ENCODE results near the gene TMEM81.

The TMEM81 gene, protein sequence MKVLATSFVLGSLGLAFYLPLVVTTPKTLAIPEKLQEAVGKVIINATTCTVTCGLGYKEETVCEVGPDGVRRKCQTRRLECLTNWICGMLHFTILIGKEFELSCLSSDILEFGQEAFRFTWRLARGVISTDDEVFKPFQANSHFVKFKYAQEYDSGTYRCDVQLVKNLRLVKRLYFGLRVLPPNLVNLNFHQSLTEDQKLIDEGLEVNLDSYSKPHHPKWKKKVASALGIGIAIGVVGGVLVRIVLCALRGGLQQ

DNA sequence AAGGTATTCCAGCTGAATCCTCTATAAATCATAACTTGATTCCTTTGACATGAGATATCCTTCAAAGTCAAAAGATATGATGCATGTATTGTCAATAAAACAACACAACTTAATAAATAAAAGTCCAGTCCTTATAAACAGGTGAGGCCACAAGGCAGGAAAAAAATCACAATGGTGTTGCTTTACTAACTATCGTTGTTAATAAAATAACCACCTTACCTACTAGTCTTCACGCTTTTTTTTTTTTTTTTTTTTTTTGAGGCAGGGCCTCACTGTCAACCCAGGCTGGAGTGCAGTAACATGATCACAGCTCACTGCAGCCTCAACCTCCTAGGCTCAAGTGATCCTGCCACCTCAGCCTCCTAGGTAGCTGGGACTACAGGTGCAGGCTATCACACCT is at the start of gene TMEM81:
Gene TMEM81, minus strand, starts transcription at position 101 of the 400 bp plus-strand sequence. CDS start 140 bp downstream, outside the sequence.
- DNase-seq = no peak

- no peak for DNase-seq
Observed at GRCh38 chr1:205133287-205133686, 49.0 kb upstream of the TMEM81 start.

GRCh38 chr1:205129447-205130029 is 45.3 kb upstream of the TMEM81 start:
- no peak for DNase-seq

GRCh38 chr1:205128050-205128449 is 43.8 kb upstream of the TMEM81 start:
- no peak for DNase-seq

DNA sequence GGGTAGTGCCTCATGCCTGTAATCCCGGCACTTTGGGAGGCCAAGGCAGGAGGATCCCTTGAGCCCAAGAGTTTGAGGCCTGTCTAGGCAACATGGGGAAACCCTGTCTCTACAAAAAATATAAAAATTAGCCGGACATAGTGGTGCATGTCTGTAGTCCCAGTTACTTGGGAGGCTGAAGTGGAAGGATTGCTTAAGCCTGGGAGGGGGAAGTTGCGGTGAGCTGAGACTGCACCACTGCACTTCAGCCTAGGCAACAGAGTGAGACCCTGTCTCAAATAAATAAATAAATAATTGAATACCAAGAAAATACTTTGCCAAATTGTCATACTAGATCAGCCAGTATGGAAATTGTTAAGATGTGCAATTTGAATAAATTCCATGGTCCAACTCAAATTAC is 43.4 kb upstream of the TMEM81 start:
- DNase-seq = no peak

DNA sequence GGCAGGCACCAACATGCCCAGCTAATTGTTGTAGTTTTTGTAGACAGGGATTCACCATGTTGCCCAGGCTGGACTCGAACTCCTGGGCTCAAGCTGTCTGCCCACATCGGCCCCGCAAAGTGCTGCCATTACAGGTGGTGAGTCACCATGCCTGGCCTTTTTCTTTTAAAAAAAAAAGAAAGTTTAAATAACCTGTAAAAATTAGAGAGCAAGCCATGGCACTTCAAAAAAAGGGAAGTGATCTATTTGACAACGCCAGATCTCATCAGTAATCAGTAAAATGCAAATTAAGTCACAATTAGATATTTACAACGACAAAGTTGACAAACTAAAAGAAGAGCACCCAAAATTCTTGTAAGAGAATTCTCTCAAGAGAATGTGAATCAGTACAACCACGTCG is 40.5 kb upstream of the TMEM81 start:
- no peak for DNase-seq

DNA sequence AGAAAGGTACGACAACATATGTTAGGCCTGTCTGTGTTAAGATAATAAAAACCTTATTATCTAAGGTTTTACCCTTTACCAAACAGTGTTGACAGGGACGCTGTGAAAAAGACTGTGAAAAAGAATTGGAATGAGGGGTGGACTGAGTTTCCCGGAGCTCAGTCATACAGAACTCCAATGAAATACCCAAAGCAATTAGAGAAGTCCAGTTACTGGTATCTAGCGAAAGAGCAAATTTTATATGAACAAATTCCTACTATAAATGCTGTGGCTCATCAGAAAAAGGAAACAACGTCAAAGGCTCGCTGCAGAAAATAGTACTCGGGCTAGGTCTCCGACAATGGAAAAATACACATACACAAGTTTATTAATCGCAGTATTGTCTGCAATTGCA is 38.2 kb upstream of the TMEM81 start:
- no peak for DNase-seq

DNA sequence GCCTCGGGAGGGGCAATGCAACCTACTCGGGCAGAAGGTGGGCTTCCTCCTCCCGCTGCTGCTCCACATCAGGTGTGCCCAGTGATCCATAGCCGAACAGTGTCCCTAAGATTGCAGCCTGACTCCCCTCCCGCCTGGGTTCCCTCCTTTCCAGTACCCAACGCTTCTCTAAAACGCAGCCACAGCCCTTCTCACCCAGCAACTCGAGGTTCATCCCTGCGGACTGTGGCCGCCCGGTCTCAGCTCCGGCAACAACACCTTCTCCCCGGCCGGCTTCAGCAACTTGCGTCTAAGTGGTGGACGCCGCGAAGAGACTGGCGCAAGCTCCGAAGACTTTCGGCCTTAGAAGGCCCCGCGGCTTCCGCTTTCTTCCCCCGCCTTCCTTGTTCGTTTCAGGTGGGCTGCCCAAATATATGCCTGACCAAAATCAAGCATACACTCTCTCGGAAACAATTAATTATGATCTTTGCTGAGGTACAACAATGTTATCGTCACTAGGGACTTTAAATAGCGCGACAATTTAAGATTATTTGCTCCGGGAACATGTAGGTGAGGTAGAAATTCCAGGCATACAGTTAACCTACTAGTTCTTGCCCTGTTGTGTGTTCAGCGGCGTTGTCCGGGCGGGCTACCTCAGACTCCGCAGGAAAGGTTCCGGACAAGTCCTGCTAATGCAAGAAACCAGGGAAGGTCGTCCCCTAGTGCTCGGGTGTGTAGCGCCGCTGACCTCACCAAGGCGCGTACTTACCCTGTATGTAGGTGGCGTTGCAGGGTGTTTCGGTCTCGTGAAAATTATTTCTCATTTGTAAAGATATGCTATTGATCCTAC is 37.6 kb upstream of the TMEM81 start, which contains the start of gene RBBP5:
Gene RBBP5, minus strand, starts transcription at position 319 of the 829 bp plus-strand sequence. Its CDS starts 105 bp downstream, at position 214.
- peak; percentile 94 for DNase-seq

DNA sequence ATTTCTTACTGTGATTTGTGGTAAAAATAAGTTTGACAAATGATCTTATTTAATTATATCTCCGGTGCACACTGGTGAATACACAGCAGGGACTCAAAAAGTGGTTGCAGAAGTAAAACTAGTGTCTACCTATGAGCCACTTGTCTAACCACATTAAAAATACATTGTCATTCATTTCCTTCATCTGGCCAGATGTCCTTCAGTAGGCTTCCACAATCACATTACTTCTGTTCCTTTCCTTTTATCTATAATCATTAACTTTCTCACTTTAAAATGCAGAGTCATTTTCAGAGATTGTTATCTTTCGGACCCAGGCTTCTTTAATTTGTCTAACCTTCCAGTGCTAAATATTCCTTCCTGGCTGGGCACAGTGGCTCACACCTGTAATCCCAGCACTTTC is 34.5 kb upstream of the TMEM81 start:
- no peak for DNase-seq

DNA sequence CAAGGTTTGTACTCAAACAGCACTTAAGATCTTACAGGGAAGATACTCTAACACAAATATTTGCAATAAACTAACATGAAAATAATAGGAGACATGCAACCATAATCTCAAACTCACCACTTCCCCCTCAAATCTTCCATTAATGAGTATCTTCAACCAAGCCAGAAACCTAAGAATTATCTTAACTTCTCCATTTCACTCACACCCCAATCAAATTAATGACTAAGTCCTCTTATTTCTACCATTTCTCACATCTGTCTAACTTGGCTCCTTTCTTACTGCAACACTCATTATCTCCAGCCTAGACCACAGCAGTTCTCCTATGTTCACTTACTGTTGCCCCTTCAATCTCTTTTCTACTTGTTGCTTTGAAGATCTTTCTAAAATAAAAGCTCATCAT is 27.1 kb upstream of the TMEM81 start:
- no peak for DNase-seq

GRCh38 chr1:205109711-205110110 is 25.5 kb upstream of the TMEM81 start:
- DNase-seq = no peak

DNA sequence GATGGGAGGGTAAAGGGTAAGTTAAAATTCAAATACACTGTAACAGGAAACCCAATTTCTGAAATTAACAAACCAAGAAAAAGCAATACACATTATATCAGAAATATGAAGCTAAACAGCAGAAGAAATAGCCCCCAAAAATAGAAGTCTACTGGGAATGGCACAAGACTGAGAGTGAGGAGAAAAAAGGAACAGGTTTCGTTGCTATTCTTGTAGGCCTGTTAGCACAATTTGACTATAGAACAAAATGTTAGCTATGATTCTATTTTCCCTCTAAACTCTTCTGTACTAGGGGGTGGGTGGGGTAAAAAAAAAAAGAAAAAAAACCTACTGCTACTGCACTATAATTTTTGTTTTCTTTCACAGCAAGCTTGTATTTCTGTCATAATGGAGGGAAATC is 25.0 kb upstream of the TMEM81 start:
- no peak for DNase-seq

- DNase-seq = no peak
Observed at GRCh38 chr1:205108464-205108863, 24.2 kb upstream of the TMEM81 start.

DNA sequence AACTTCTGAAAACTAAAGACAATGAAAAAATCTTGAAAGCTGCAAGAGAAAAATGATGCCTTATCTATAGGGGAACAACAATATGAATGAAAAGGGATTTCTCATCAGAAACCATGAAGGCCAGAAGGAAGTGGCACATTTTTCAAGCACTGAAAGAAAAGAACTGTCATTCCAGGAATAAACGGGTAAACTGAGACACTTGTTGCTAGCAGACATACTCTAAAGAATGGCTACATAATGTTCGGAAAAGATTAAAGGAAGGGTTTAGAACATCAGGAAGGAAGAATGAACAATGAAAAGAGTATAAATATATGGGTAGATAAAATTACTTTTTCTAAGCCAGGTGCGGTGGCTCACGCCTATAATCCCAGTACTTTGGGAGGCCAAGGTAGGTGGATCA is 23.1 kb upstream of the TMEM81 start:
- no peak for DNase-seq

DNA sequence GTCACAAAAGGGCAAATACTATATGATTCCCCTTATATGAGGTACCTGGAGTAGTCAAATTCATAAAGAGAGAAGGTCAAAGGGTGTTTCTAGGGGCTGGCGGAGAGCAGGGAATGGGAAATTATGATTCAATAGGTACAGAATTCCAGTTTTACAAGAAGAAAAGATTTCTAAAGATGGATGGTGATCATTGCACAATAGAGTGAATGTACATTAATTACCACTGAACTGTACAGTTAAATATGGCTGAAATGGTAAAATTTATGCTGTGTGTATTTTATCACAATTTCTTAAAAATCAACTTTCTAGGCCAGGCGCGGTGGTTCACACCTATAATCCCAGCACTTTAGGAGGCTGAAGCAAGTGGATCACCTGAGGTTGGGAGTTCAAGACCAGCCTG is 18.1 kb upstream of the TMEM81 start:
- no peak for DNase-seq

DNA sequence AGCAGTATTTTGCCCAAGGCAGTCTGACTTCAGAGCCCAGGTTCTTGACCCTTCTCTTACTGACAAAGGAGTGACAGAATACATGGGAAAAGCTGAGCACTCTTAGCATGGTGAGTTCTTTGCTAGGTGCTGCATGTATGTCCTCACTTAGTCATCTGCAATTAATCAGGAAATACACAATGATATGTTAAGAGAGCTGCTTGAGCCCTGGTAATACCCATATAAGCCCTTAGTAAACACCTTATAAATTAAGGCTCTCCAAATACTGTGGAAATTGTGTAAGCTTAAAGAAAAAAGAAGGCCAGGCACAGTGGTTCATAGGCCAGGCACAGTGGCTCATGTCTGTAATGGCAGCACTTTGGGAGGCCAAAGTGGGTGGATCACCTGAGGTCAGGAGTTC is 14.0 kb upstream of the TMEM81 start:
- DNase-seq = no peak

DNA sequence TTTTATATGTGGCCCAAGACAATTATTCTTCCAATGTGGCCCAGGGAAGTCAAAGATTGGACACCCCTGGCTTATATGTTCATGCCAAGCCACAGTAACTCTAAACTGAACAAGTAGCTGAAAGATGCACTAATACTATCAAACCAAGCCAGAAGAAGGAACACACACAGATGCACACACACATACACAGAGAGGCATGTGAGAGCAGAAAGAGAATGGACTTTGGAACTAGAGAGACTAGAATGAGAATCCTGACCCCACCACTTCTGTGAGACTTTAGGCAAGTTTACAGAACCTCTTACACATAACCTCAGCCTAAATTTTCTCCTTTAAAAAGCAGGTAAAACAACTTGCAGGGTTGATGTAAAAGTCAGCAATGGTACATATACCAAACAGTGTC is 11.2 kb upstream of the TMEM81 start:
- DNase-seq = no peak

DNA sequence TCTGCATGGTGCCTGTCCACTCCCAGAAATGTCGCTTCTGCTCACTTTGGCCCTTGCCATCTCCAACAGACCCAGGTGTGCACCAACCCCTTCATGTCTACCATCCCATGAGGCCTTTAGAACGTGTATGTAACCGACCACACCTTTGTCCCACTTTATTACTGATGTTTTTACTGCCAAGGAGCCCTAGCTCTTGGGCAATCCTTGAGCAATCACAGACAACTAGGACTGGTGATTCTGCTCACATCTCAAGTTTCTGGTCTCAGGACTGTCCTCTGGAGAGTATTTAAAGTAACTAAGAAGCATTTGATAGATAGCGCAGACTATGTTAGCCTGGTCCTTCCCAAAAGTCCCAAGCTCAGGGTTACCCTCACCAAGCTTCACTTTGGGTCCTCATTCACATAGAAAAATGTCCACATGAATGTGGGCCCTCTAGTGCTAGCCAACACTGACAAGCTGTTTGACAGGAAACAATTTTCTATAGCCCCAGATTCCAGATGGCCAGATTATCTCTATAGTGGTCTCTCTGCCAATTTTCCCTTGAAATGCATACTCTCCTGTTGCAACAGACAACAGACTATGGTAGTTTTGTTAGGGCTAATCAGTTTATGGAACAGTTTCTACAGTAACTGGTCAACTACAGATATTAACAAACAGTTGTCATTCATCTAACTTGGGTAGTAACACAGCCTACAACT is 6.9 kb upstream of the TMEM81 start:
- DNase-seq = no peak

- DNase-seq = no peak
Observed at GRCh38 chr1:205088341-205088740, 4.1 kb upstream of the TMEM81 start.

- no peak for DNase-seq
Observed at GRCh38 chr1:205082431-205082830, 1.8 kb downstream of the TMEM81 start.

DNA sequence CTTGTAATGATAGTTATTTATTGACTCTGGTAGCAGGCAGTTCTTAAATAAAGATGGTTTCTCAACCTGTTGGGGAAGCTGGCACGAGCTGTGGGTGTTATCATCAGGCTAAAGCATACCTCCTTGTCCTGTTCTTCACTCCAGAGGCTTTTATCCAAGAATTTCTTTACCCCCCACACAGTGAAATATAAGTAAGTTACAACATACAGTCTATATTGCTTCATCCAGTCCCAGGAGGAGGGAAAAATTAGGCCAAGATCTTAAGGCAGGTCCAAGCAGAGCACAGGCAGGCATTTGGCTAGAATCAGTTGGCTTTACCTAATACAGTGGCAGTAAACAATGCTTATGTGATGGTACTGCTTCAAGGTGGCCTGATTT is 6.3 kb downstream of the TMEM81 start:
- DNase-seq = no peak

GRCh38 chr1:205077158-205077933 is 6.9 kb downstream of the TMEM81 start:
- no peak for DNase-seq

Data from NCI-H1105 (cell line).